Neural cell (in vitro differentiated cells): ENCODE data around the gene CAMK1D. TPM values are rescaled to one million over a fixed set of nuclear protein-coding genes. Genes with fewer than 3 reads are reported as not detected.

ENCODE experiments used
- H2AFZ ChIP-seq: fragments of 200-600, 300-800 bp; sonication (generic), shearing (Covaris generic); 2 replicates; pipeline ENCODE4 v1.6.0; 2014; ENCODE audit warnings: low read depth, mild to moderate bottlenecking, antibody characterized with exemption, low read length, moderate library complexity
- H3F3A ChIP-seq: fragments of 200-600 bp; shearing (Covaris generic); 2 replicates; pipeline ENCODE4 v1.6.1; 2016; ENCODE audit warnings: mild to moderate bottlenecking, moderate library complexity, mixed read lengths, antibody characterized with exemption, low read length; ENCODE audit not compliant: insufficient read depth, poor library complexity, severe bottlenecking
- H3K27ac ChIP-seq: fragments of 200-600, 300-800 bp; sonication (generic), shearing (Covaris generic); 2 replicates; pipeline ENCODE4 v1.5.1; 2014; ENCODE audit warnings: mild to moderate bottlenecking, low read length, moderate library complexity
- H3K27me3 ChIP-seq: fragments of 300-800, 200-600 bp; sonication (generic), shearing (Covaris generic); 2 replicates; pipeline ENCODE4 v1.6.0; 2014; ENCODE audit warnings: mild to moderate bottlenecking, low read depth, low read length, moderate library complexity; ENCODE audit not compliant: insufficient read depth
- H3K36me3 ChIP-seq: fragments of 300-800, 200-600 bp; sonication (generic), shearing (Covaris generic); 2 replicates; pipeline ENCODE4 v1.5.1; 2014; ENCODE audit warnings: mild to moderate bottlenecking, antibody characterized with exemption, low read length, moderate library complexity; ENCODE audit not compliant: insufficient read depth
- H3K4me2 ChIP-seq: fragments of 300-800, 200-600 bp; sonication (generic), shearing (Covaris generic); 2 replicates; pipeline ENCODE4 v1.6.0; 2014; ENCODE audit warnings: mild to moderate bottlenecking, low read length
- H3K4me3 ChIP-seq: fragments of 300-800, 200-600 bp; sonication (generic), shearing (Covaris generic); 2 replicates; pipeline ENCODE4 v1.5.1; 2014; ENCODE audit warnings: mild to moderate bottlenecking, low read length, moderate library complexity
- H3K79me2 ChIP-seq: fragments of 200-600 bp; shearing (Covaris generic); replicated peaks from 2 replicates; pipeline ENCODE4 v1.6.0; 2014; ENCODE audit warnings: mild to moderate bottlenecking, low read length, moderate library complexity; ENCODE audit not compliant: insufficient read depth
- H3K9ac ChIP-seq: fragments of 300-800, 200-600 bp; sonication (generic), shearing (Covaris generic); 2 replicates; pipeline ENCODE4 v1.6.1; 2016; ENCODE audit warnings: mild to moderate bottlenecking, low read length, mixed read lengths
- H3K9me2 ChIP-seq: fragments of 200-600 bp; shearing (Covaris generic); 2 replicates; pipeline ENCODE4 v1.6.1; 2016; ENCODE audit warnings: mild to moderate bottlenecking, low read length, mixed read lengths; ENCODE audit not compliant: insufficient read depth
- H3K9me3 ChIP-seq: fragments of 200-600, 300-800 bp; sonication (generic), shearing (Covaris generic); 2 replicates; pipeline ENCODE4 v1.6.1; 2016; ENCODE audit warnings: mild to moderate bottlenecking, mixed run types, low read length, moderate library complexity, mixed read lengths
- H4K20me1 ChIP-seq: fragments of 200-600 bp; shearing (Covaris generic); 2 replicates; pipeline ENCODE4 v1.6.1; 2016; ENCODE audit warnings: mild to moderate bottlenecking, mixed run types; ENCODE audit not compliant: insufficient read depth
- EP300 ChIP-seq: fragments of 450-650 bp; conservative IDR thresholded peaks from 2 replicates; pipeline ENCODE4 v1.6.1; 2014; ENCODE audit warnings: antibody characterized with exemption, mild to moderate bottlenecking, moderate library complexity; ENCODE audit not compliant: poor library complexity, severe bottlenecking
- EZH2 ChIP-seq: fragments of 200-600, 300-800 bp; shearing (Covaris generic), sonication (generic); IDR thresholded peaks from 2 replicates; pipeline ENCODE4 v1.6.1; 2014; ENCODE audit warnings: antibody characterized with exemption, low read length, borderline replicate concordance, mild to moderate bottlenecking; ENCODE audit not compliant: insufficient read depth, poor library complexity, severe bottlenecking
- MXI1 ChIP-seq: fragments of 450-650 bp; conservative IDR thresholded peaks from 2 replicates; pipeline ENCODE4 v1.6.1; 2014; ENCODE audit warnings: antibody characterized with exemption, mild to moderate bottlenecking; ENCODE audit not compliant: poor library complexity, severe bottlenecking
- POLR2AphosphoS5 ChIP-seq: IDR thresholded peaks from 2 replicates; pipeline ENCODE4 v1.6.1; 2012
- RAD21 ChIP-seq: fragments of 450-650 bp; conservative IDR thresholded peaks from 2 replicates; pipeline ENCODE4 v1.6.1; 2014; ENCODE audit warnings: antibody characterized with exemption, mild to moderate bottlenecking, moderate library complexity
- SMC3 ChIP-seq: fragments of 450-650 bp; conservative IDR thresholded peaks from 2 replicates; pipeline ENCODE4 v1.6.1; 2014; ENCODE audit warnings: antibody characterized with exemption, mild to moderate bottlenecking, moderate library complexity; ENCODE audit not compliant: poor library complexity
- TAF1 ChIP-seq: IDR thresholded peaks from 2 replicates; pipeline ENCODE4 v1.6.1; 2012; ENCODE audit warnings: low read depth
- polyA plus RNA-seq: library from polyadenylated mRNA; depleted of rRNA; stranded (reverse); fragments of >200 nt; gene quantifications from 2 replicates; pipeline ENCODE4 v1.2.3, GENCODE V29; 2014
- TF ChIP-seq, protein P1 (sequence below): fragments of 450-650 bp; IDR thresholded peaks from 2 replicates; pipeline ENCODE4 v1.5.1; 2014; ENCODE audit warnings: antibody characterized with exemption, mild to moderate bottlenecking, moderate library complexity; ENCODE audit not compliant: poor library complexity, severe bottlenecking
- TF ChIP-seq, protein P2 (sequence below): IDR thresholded peaks from 2 replicates; pipeline ENCODE4 v1.6.1; 2012; ENCODE audit warnings: borderline replicate concordance

Gene CAMK1D
- polyA plus RNA-seq, 1 donor from 2014 or later = 13.8 TPM

DNA sequence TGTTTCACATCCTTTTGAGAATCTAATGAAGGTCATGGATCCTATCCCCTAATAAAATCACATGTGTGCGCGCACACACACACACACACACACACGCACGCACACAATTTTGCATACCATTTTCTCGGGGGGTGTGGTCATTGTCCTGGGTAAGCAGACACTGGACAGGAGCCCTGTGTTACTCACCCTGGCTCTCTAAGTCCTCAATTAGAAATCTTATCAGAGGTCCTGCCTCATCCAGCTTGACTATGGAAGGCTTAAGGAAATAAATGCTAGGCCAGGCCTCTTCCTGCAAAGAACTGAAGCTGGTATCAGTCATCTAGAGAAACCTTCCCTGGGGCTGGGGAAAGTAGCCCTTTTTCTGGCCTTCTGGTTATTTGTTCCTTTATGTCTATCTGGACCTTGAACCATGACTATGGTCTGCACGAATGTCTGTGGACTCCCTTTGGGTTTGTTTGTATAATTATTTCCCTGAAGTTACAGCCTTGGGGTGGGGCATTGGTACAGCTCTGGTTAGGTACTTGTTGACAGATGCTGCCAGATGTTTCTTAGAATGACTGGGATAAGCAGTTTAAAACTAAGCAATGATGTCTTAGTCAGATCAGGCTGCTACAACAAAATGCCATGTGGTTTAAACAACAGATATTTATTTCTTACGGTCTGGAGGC, 443.7 kb downstream of the CAMK1D start:
- H3K36me3 ChIP-seq = no peaks in the 10 kb centered on the region
- peaks cover 6% of the 10 kb centered on the region for H3K9me3 ChIP-seq
- no peaks in the 10 kb centered on the region for H3K27me3 ChIP-seq
- H3K79me2 ChIP-seq = no peaks in the 10 kb centered on the region
- H3K9ac ChIP-seq = no peak overlapping the region
- no peaks in the 10 kb centered on the region for H3K9me2 ChIP-seq
- no peaks in the 10 kb centered on the region for H4K20me1 ChIP-seq
- H2AFZ ChIP-seq = no peak overlapping the region
- no peak overlapping the region for H3K4me3 ChIP-seq
- H3K27ac ChIP-seq = no peak overlapping the region
- no peak overlapping the region for H3K4me2 ChIP-seq
- H3F3A ChIP-seq = no peaks in the 10 kb centered on the region
- TF ChIP-seq SMC3 (no peak), MXI1 (no peak), TAF1 (no peak), EZH2 (no peak), EP300 (no peak), RAD21 (no peak), POLR2AphosphoS5 (no peak)
- TF ChIP-seq, protein P1, sequence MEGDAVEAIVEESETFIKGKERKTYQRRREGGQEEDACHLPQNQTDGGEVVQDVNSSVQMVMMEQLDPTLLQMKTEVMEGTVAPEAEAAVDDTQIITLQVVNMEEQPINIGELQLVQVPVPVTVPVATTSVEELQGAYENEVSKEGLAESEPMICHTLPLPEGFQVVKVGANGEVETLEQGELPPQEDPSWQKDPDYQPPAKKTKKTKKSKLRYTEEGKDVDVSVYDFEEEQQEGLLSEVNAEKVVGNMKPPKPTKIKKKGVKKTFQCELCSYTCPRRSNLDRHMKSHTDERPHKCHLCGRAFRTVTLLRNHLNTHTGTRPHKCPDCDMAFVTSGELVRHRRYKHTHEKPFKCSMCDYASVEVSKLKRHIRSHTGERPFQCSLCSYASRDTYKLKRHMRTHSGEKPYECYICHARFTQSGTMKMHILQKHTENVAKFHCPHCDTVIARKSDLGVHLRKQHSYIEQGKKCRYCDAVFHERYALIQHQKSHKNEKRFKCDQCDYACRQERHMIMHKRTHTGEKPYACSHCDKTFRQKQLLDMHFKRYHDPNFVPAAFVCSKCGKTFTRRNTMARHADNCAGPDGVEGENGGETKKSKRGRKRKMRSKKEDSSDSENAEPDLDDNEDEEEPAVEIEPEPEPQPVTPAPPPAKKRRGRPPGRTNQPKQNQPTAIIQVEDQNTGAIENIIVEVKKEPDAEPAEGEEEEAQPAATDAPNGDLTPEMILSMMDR = no peak
- TF ChIP-seq, protein P2, sequence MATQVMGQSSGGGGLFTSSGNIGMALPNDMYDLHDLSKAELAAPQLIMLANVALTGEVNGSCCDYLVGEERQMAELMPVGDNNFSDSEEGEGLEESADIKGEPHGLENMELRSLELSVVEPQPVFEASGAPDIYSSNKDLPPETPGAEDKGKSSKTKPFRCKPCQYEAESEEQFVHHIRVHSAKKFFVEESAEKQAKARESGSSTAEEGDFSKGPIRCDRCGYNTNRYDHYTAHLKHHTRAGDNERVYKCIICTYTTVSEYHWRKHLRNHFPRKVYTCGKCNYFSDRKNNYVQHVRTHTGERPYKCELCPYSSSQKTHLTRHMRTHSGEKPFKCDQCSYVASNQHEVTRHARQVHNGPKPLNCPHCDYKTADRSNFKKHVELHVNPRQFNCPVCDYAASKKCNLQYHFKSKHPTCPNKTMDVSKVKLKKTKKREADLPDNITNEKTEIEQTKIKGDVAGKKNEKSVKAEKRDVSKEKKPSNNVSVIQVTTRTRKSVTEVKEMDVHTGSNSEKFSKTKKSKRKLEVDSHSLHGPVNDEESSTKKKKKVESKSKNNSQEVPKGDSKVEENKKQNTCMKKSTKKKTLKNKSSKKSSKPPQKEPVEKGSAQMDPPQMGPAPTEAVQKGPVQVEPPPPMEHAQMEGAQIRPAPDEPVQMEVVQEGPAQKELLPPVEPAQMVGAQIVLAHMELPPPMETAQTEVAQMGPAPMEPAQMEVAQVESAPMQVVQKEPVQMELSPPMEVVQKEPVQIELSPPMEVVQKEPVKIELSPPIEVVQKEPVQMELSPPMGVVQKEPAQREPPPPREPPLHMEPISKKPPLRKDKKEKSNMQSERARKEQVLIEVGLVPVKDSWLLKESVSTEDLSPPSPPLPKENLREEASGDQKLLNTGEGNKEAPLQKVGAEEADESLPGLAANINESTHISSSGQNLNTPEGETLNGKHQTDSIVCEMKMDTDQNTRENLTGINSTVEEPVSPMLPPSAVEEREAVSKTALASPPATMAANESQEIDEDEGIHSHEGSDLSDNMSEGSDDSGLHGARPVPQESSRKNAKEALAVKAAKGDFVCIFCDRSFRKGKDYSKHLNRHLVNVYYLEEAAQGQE = no peak

DNA sequence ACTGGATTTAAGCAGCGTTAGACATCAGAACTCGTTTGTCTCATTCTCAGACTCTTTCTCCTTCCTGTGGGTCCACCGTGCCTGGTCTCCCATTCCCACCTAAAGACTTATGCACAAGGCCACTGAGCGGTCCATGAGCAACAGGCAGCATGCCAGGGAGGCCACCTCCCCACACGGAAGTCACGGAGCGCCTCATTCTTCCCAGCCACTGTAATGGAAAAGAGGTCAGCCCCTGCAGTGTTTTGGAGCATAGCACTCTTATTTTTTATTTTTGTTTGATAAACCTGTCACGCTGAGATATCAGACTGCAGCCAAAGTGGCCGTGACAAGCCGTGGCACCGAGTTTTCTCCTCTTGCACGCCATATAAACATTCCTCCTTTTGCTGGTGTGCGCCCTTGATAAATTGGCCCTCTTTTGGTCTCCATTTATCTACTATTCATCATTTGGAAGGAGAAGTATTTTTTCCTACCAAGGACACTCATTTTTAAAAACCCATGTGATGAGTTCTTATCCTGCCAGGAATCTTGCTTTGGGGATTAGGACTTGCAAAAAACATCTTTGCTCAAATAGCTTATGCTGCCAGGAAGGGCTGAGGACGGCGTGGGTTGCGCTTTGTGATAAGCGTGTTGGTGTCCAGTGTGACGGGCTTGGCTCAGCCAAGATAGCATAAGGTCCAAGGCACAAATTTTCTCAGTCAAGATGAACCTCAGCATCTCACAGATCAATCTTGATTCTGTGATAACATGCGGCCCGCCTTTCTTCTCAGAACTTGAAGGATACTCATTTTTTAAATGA, 446.2 kb downstream of the CAMK1D start:
- peaks cover 6% of the 10 kb centered on the region for H3K9me3 ChIP-seq
- TF ChIP-seq, protein P2 = no peak
- no peak for TF ChIP-seq SMC3
- no peak for TF ChIP-seq MXI1
- no peak for TF ChIP-seq POLR2AphosphoS5
- no peak for TF ChIP-seq EP300
- TF ChIP-seq RAD21 = no peak
- no peak for TF ChIP-seq EZH2
- no peak for TF ChIP-seq TAF1
- TF ChIP-seq, protein P1 = no peak
- no peaks in the 10 kb centered on the region for H3K9me2 ChIP-seq
- no peaks in the 10 kb centered on the region for H3F3A ChIP-seq
- H2AFZ ChIP-seq = no peak overlapping the region
- no peak overlapping the region for H3K4me3 ChIP-seq
- H3K36me3 ChIP-seq = no peaks in the 10 kb centered on the region
- no peak overlapping the region for H3K4me2 ChIP-seq
- no peaks in the 10 kb centered on the region for H3K79me2 ChIP-seq
- no peak overlapping the region for H3K27ac ChIP-seq
- no peaks in the 10 kb centered on the region for H4K20me1 ChIP-seq
- no peaks in the 10 kb centered on the region for H3K27me3 ChIP-seq
- H3K9ac ChIP-seq = no peak overlapping the region
